Measurements from ENCODE around the gene LYL1.

DNA sequence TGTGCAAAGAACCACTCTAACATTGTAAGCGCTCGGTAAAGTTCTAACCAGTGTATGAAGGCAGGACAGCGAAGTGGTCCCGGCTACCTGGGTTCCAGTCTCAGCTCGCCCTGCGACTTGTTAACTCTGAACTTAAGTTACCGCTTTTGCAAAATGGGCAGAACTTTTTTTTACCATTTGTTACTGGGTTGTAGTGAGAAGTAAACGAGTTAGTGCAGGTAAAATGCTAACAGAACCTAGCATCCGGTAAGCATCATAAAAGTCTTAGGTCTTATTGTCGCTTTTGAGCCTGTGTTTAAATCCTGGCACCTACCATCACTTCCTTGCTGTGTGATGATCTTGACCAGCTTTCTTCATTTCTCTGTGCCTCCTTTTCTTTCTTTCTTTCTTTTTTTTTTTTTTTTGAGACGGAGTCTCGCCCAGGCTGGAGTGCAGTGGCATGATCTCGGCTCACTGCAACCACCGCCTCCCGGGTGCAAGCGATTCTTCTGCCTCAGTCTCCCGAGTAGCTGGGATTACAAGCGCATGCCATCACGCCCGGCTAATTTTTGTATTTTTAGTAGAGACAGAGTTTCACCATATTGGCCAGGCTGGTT lies 14.6 kb upstream of the LYL1 start:
- TF ChIP-seq CTCF (conservative IDR thresholded peaks at IDR 0.05) (no peak), EZH2 (IDR thresholded peaks at IDR 0.05; ENCODE audit: low read depth) (no peak)
